Trophoblast cell (in vitro differentiated cells and primary cell): ENCODE data around the gene CCR5.

Experiments used
- DNase-seq, 2 donors: peaks; one replicate each; pipeline ENCODE4 v3.0.0-alpha.2; 2016
- H2AFZ ChIP-seq: 2 replicates; pipeline ENCODE4 v1.6.1; 2013; ENCODE audit warnings: low read length, moderate library complexity, mild to moderate bottlenecking; ENCODE audit not compliant: insufficient read depth, poor library complexity
- H2AK5ac ChIP-seq: 2 replicates; pipeline ENCODE4 v1.6.1; 2013; ENCODE audit warnings: mild to moderate bottlenecking, low read length
- H2BK120ac ChIP-seq: 2 replicates; pipeline ENCODE4 v1.6.1; 2013; ENCODE audit warnings: low read length, mild to moderate bottlenecking, moderate library complexity; ENCODE audit not compliant: insufficient read depth, poor library complexity
- H2BK12ac ChIP-seq: 2 replicates; pipeline ENCODE4 v1.6.1; 2013; ENCODE audit warnings: mild to moderate bottlenecking, low read length, moderate library complexity
- H2BK5ac ChIP-seq: 2 replicates; pipeline ENCODE4 v1.6.1; 2013; ENCODE audit warnings: low read length, low read depth, moderate library complexity, mild to moderate bottlenecking; ENCODE audit not compliant: poor library complexity
- H3K14ac ChIP-seq: 2 replicates; pipeline ENCODE4 v1.6.1; 2013; ENCODE audit warnings: mild to moderate bottlenecking, low read length
- H3K18ac ChIP-seq: 2 replicates; pipeline ENCODE4 v1.6.1; 2013; ENCODE audit warnings: mild to moderate bottlenecking, low read length
- H3K23ac ChIP-seq: 2 replicates; pipeline ENCODE4 v1.6.1; 2013; ENCODE audit warnings: low read length
- H3K27ac ChIP-seq: 2 replicates; pipeline ENCODE4 v1.5.1; 2013; ENCODE audit warnings: low read depth, mild to moderate bottlenecking, inconsistent platforms, low read length, moderate library complexity
- H3K27me3 ChIP-seq: 2 replicates; pipeline ENCODE4 v1.6.1; 2013; ENCODE audit warnings: inconsistent platforms, mild to moderate bottlenecking, low read length, moderate library complexity; ENCODE audit not compliant: insufficient read depth
- H3K36me3 ChIP-seq, 2 experiments: 1 replicate in 1 of 2; 2 replicates in 1 of 2; pipeline ENCODE4 v1.6.1; 2013; ENCODE audit warnings: low read length in 2 of 2, mild to moderate bottlenecking in 2 of 2, moderate library complexity in 1 of 2; ENCODE audit not compliant: insufficient read depth in 2 of 2, control insufficient read depth in 1 of 2
- H3K4ac ChIP-seq: 2 replicates; pipeline ENCODE4 v1.6.1; 2013; ENCODE audit warnings: low read depth, mild to moderate bottlenecking, low read length, moderate library complexity
- H3K4me1 ChIP-seq, 2 experiments: 1 replicate in 1 of 2; 2 replicates in 1 of 2; pipeline ENCODE4 v1.6.1; 2013; ENCODE audit warnings: low read length in 2 of 2, mild to moderate bottlenecking in 2 of 2, moderate library complexity in 1 of 2; ENCODE audit not compliant: insufficient read depth in 2 of 2, control insufficient read depth in 1 of 2
- H3K4me2 ChIP-seq: 2 replicates; pipeline ENCODE4 v1.6.1; 2013; ENCODE audit warnings: inconsistent platforms, mild to moderate bottlenecking, low read length, moderate library complexity
- H3K4me3 ChIP-seq: 2 replicates; pipeline ENCODE4 v1.5.1; 2013; ENCODE audit warnings: mild to moderate bottlenecking, low read depth, low read length, inconsistent platforms
- H3K79me1 ChIP-seq: one replicate; pipeline ENCODE4 v1.6.1; 2013; ENCODE audit warnings: low read length
- H3K79me2 ChIP-seq: 2 replicates; pipeline ENCODE4 v1.6.1; 2013; ENCODE audit warnings: low read length, mild to moderate bottlenecking; ENCODE audit not compliant: control insufficient read depth, insufficient read depth, poor library complexity
- H3K9ac ChIP-seq: 2 replicates; pipeline ENCODE4 v1.6.1; 2013; ENCODE audit warnings: mild to moderate bottlenecking, low read length
- H3K9me3 ChIP-seq: 2 replicates; pipeline ENCODE4 v1.6.1; 2013; ENCODE audit warnings: low read depth, mild to moderate bottlenecking, control low read depth, inconsistent platforms, low read length; ENCODE audit not compliant: insufficient read depth
- H4K12ac ChIP-seq: 2 replicates; pipeline ENCODE4 v1.6.1; 2013; ENCODE audit warnings: low read depth, mild to moderate bottlenecking, low read length, moderate library complexity
- H4K8ac ChIP-seq: 2 replicates; pipeline ENCODE4 v1.6.1; 2013; ENCODE audit warnings: low read depth, mild to moderate bottlenecking, low read length, moderate library complexity
- H4K91ac ChIP-seq: one replicate; pipeline ENCODE4 v1.6.1; 2013; ENCODE audit warnings: low read depth, mild to moderate bottlenecking, low read length, moderate library complexity
- WGBS: extraction: QIAGEN DNeasy Blood & Tissue Kit; methylation state at CpG from one replicate; pipeline ENCODE4 v1.1.7; 2013; ENCODE audit warnings: missing lambda C conversion rate; ENCODE audit not compliant: insufficient read length, insufficient coverage; ENCODE audit errors: extremely low coverage; 5-methylcytosine and 5-hydroxymethylcytosine counted together

CCR5 gene

GRCh38 chr3:46365041-46365440, 5.7 kb upstream of the CCR5 start:
- Histone ChIP-seq H3K4ac (no peak overlapping the region), H2BK12ac (no peak overlapping the region), H3K4me2 (no peak overlapping the region)

GRCh38 chr3:46365737-46366524, 4.8 kb upstream of the CCR5 start:
- Histone ChIP-seq H2AFZ (no peak overlapping the region), H4K8ac (no peak overlapping the region), H3K9ac (no peak overlapping the region), H2AK5ac (no peak overlapping the region), H3K9me3 (no peaks in the 10 kb centered on the region), H2BK12ac (no peak overlapping the region), H3K14ac (no peak overlapping the region), H3K4me2 (no peak overlapping the region), H3K4me3 (no peak overlapping the region), H4K91ac (no peak overlapping the region), H2BK5ac (no peak overlapping the region), H3K23ac (no peak overlapping the region), H3K36me3 (no peaks in the 10 kb centered on the region), H3K4ac (no peak overlapping the region), H3K27ac (no peak overlapping the region), H2BK120ac (no peak overlapping the region), H4K12ac (no peak overlapping the region), H3K79me2 (no peaks in the 10 kb centered on the region), H3K4me1 (peaks cover 0 to 2% of the 10 kb centered on the region in 2 experiments), H3K18ac (no peak overlapping the region), H3K79me1 (no peaks in the 10 kb centered on the region), H3K27me3 (no peaks in the 10 kb centered on the region)
- WGBS, result no CpG with 5 or more reads among the region's 5 CpGs
- no peak for DNase-seq

More at GRCh38 chr3:46365041-46365440, 5.7 kb upstream of the CCR5 start:
- no peak overlapping the region for H3K4me3 ChIP-seq
- H3K18ac ChIP-seq, result no peak overlapping the region
- no peak overlapping the region for H2BK5ac ChIP-seq
- no peaks in the 10 kb centered on the region for H3K79me2 ChIP-seq
- no peak overlapping the region for H3K27ac ChIP-seq
- H3K9ac ChIP-seq, result no peak overlapping the region
- H3K23ac ChIP-seq, result no peak overlapping the region
- no peak overlapping the region for H2BK120ac ChIP-seq
- H4K91ac ChIP-seq, result no peak overlapping the region
- H2AK5ac ChIP-seq, result no peak overlapping the region
- H3K36me3 ChIP-seq, result no peaks in the 10 kb centered on the region
- H3K79me1 ChIP-seq, result no peaks in the 10 kb centered on the region
- peaks cover 0 to 2% of the 10 kb centered on the region in 2 experiments for H3K4me1 ChIP-seq
- no peaks in the 10 kb centered on the region for H3K27me3 ChIP-seq
- WGBS, result no CpG with 5 or more reads among the region's 4 CpGs
- no peak for DNase-seq
- H3K9me3 ChIP-seq, result no peaks in the 10 kb centered on the region
- no peak overlapping the region for H4K12ac ChIP-seq
- no peak overlapping the region for H3K14ac ChIP-seq
- H2AFZ ChIP-seq, result no peak overlapping the region
- H4K8ac ChIP-seq, result no peak overlapping the region

GRCh38 chr3:46367811-46368210, 2.9 kb upstream of the CCR5 start:
- no CpG with 5 or more reads among the region's 5 CpGs for WGBS
- H3K9ac ChIP-seq, result no peak overlapping the region
- no peaks in the 10 kb centered on the region for H3K4me1 ChIP-seq
- H3K79me2 ChIP-seq, result no peaks in the 10 kb centered on the region
- no peak overlapping the region for H4K8ac ChIP-seq
- no peak overlapping the region for H4K91ac ChIP-seq
- H3K4me2 ChIP-seq, result no peak overlapping the region
- H3K27me3 ChIP-seq, result no peaks in the 10 kb centered on the region
- no peak overlapping the region for H3K4ac ChIP-seq
- no peak overlapping the region for H2BK5ac ChIP-seq
- H3K9me3 ChIP-seq, result no peaks in the 10 kb centered on the region
- no peak overlapping the region for H3K4me3 ChIP-seq
- H3K36me3 ChIP-seq, result no peaks in the 10 kb centered on the region
- H4K12ac ChIP-seq, result no peak overlapping the region
- H3K14ac ChIP-seq, result no peak overlapping the region
- H3K79me1 ChIP-seq, result no peaks in the 10 kb centered on the region
- DNase-seq, result no peak
- H2BK120ac ChIP-seq, result no peak overlapping the region
- no peak overlapping the region for H3K18ac ChIP-seq
- H3K27ac ChIP-seq, result no peak overlapping the region
- no peak overlapping the region for H2AK5ac ChIP-seq
- no peak overlapping the region for H2AFZ ChIP-seq
- H2BK12ac ChIP-seq, result no peak overlapping the region
- no peak overlapping the region for H3K23ac ChIP-seq

GRCh38 chr3:46368569-46368968, 2.2 kb upstream of the CCR5 start:
- no peak overlapping the region for H2BK120ac ChIP-seq

More at GRCh38 chr3:46368569-46368968, 2.2 kb upstream of the CCR5 start:
- no peak overlapping the region for H3K4me3 ChIP-seq
- no peaks in the 10 kb centered on the region for H3K36me3 ChIP-seq
- no peak overlapping the region for H3K4me2 ChIP-seq
- H3K4ac ChIP-seq, result no peak overlapping the region
- H2AFZ ChIP-seq, result no peak overlapping the region
- no CpG with 5 or more reads among the region's 7 CpGs for WGBS
- H3K27ac ChIP-seq, result no peak overlapping the region
- H3K18ac ChIP-seq, result no peak overlapping the region
- DNase-seq, result peak; percentile 69 to 71
- no peaks in the 10 kb centered on the region for H3K9me3 ChIP-seq
- no peaks in the 10 kb centered on the region for H3K79me2 ChIP-seq
- H3K4me1 ChIP-seq, result no peaks in the 10 kb centered on the region
- no peak overlapping the region for H2BK5ac ChIP-seq
- H3K79me1 ChIP-seq, result no peaks in the 10 kb centered on the region
- H4K12ac ChIP-seq, result no peak overlapping the region
- H2AK5ac ChIP-seq, result no peak overlapping the region
- no peak overlapping the region for H3K23ac ChIP-seq
- no peak overlapping the region for H3K14ac ChIP-seq
- H4K91ac ChIP-seq, result no peak overlapping the region
- no peaks in the 10 kb centered on the region for H3K27me3 ChIP-seq
- H3K9ac ChIP-seq, result no peak overlapping the region
- H2BK12ac ChIP-seq, result no peak overlapping the region
- H4K8ac ChIP-seq, result no peak overlapping the region
